ENCODE data around the gene ADAM8.

DNA sequence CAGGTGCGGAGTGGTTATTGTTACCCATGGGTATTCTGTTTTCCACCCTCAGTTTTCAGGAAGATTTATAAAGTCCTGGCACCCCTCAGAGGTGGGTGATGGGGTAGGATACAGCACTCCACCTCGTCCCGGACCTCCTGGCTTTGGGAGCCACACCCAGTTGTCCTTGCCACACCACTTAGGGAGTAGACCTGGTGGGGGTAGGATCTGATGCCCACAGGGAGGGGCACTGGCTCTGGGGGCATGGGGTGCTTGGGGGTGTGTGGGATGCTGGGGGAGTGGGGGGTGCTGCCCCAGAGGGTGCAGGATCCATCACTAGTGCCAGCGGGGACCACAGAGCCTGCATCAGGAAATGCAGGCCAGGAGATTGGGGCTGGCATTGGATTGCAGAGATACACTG, 36.5 kb upstream of the ADAM8 start:
- TF ChIP-seq BHLHE40 (IDR thresholded peaks at IDR 0.05; ENCODE audit: low read depth, low read length) (no peak), CTCF (conservative IDR thresholded peaks at IDR 0.05; ENCODE audit: low read depth, low read length) (no peak), POLR2A (IDR thresholded peaks at IDR 0.05; ENCODE audit: low read depth, low read length) (no peak), CEBPB (IDR thresholded peaks at IDR 0.05; ENCODE audit: low read depth, low read length) (no peak), MAFK (IDR thresholded peaks at IDR 0.05; ENCODE audit: low read depth, low read length) (no peak), MAZ (IDR thresholded peaks at IDR 0.05; ENCODE audit: borderline replicate concordance, low read depth, low read length) (no peak), RCOR1 (IDR thresholded peaks at IDR 0.05; ENCODE audit: insufficient replicate concordance, low read length) (no peak), USF2 (IDR thresholded peaks at IDR 0.05; ENCODE audit: low read depth, low read length) (no peak), RFX5 (IDR thresholded peaks at IDR 0.05; ENCODE audit: low read depth, low read length) (no peak), FOS (IDR thresholded peaks at IDR 0.05; ENCODE audit: low read depth, low read length) (no peak)
- TF ChIP-seq, protein P1, sequence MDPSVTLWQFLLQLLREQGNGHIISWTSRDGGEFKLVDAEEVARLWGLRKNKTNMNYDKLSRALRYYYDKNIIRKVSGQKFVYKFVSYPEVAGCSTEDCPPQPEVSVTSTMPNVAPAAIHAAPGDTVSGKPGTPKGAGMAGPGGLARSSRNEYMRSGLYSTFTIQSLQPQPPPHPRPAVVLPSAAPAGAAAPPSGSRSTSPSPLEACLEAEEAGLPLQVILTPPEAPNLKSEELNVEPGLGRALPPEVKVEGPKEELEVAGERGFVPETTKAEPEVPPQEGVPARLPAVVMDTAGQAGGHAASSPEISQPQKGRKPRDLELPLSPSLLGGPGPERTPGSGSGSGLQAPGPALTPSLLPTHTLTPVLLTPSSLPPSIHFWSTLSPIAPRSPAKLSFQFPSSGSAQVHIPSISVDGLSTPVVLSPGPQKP (IDR thresholded peaks at IDR 0.05; ENCODE audit: borderline replicate concordance, low read depth, low read length), result no peak
